Measurements from ENCODE around the gene CDK6. TPM values are rescaled to one million over a fixed set of nuclear protein-coding genes. Genes with fewer than 3 reads are reported as not detected.

Gene CDK6
- total RNA-seq, 2 experiments from 2014 or later: 130 to 138 TPM

- H3K4me3 Mint-ChIP-seq: no peak overlapping the region
- no peaks in the 10 kb centered on the region for H3K9me3 Mint-ChIP-seq
- H3K27me3 Mint-ChIP-seq: no peaks in the 10 kb centered on the region
- H3K36me3 Mint-ChIP-seq (ENCODE audit: low read depth): peaks cover 44% of the 10 kb centered on the region
- intact Hi-C loops (cut with micrococcal nuclease): no loop called here
- H3K4me1 Mint-ChIP-seq (ENCODE audit: low read depth): peaks cover 44% of the 10 kb centered on the region
- CTCF ChIA-PET: interaction anchor here (1.0 to 1.2 kb wide), 3 partner anchors 25 to 177 kb away, joined by 3 to 4 read pairs (median 3); no protein-coding TSS in a partner anchor
- DNase-seq (no peak), ATAC-seq (no peak)
- TF ChIP-seq CTCF (IDR thresholded peaks at IDR 0.05): no peak
- H3K27ac Mint-ChIP-seq: no peak overlapping the region
- POLR2A ChIA-PET: interaction anchor here (0.6 to 1.5 kb wide), 2 partner anchors 10 kb away, joined by 3 to 5 read pairs; no protein-coding TSS in a partner anchor
Measured at GRCh38 chr7:92655346-92655884, 181.0 kb downstream of the CDK6 start.

- no peak for DNase-seq
- TF ChIP-seq CTCF (IDR thresholded peaks at IDR 0.05): no peak
- ChIA-PET POLR2A (interaction anchor here (0.9 to 1.3 kb wide), 3 partner anchors 10 to 14 kb away, joined by 3 to 5 read pairs (median 4); no protein-coding TSS in a partner anchor), CTCF (interaction anchor here (1.7 to 1.9 kb wide), 2 partner anchors 63 to 180 kb away, joined by 4 to 6 read pairs; partner anchors contain the start of gene FAM133B)
- H3K36me3 Mint-ChIP-seq (ENCODE audit: low read depth): peaks cover 30% of the 10 kb centered on the region
- H3K27ac Mint-ChIP-seq: peak overlapping the region; percentile 65
- no peak overlapping the region for H3K4me3 Mint-ChIP-seq
- no peaks in the 10 kb centered on the region for H3K27me3 Mint-ChIP-seq
- intact Hi-C loops (cut with micrococcal nuclease): no loop called here
- no peaks in the 10 kb centered on the region for H3K9me3 Mint-ChIP-seq
- ATAC-seq: no peak
- peaks cover 57% of the 10 kb centered on the region for H3K4me1 Mint-ChIP-seq (ENCODE audit: low read depth)
Measured at GRCh38 chr7:92653136-92653535, 183.2 kb downstream of the CDK6 start.

- peaks cover 63% of the 10 kb centered on the region for H3K4me1 Mint-ChIP-seq (ENCODE audit: low read depth)
Measured at GRCh38 chr7:92652536-92652935, 183.8 kb downstream of the CDK6 start.

GRCh38 chr7:92650391-92650790 lies 186.0 kb downstream of the CDK6 start:
- no peak overlapping the region for H3K4me3 Mint-ChIP-seq
- H3K27ac Mint-ChIP-seq: no peak overlapping the region

More at GRCh38 chr7:92652536-92652935, 183.8 kb downstream of the CDK6 start:
- no peaks in the 10 kb centered on the region for H3K9me3 Mint-ChIP-seq
- intact Hi-C loops (cut with micrococcal nuclease): no loop called here
- POLR2A ChIA-PET: interaction anchor here (0.9 to 1.3 kb wide), 4 partner anchors 10 to 179 kb away, joined by 3 to 5 read pairs (median 4); no protein-coding TSS in a partner anchor
- H3K4me3 Mint-ChIP-seq: no peak overlapping the region
- DNase-seq: no peak
- H3K27me3 Mint-ChIP-seq: no peaks in the 10 kb centered on the region
- ATAC-seq: peak; percentile 45
- peak overlapping the region; percentile 3 for H3K27ac Mint-ChIP-seq
- no peak for TF ChIP-seq CTCF (IDR thresholded peaks at IDR 0.05)
- peaks cover 30% of the 10 kb centered on the region for H3K36me3 Mint-ChIP-seq (ENCODE audit: low read depth)
- CTCF ChIA-PET: interaction anchor here (1.7 to 1.9 kb wide), 2 partner anchors 62 to 180 kb away, joined by 4 to 6 read pairs; partner anchors contain the start of gene FAM133B

More at GRCh38 chr7:92650391-92650790, 186.0 kb downstream of the CDK6 start:
- ATAC-seq (no peak), DNase-seq (no peak)
- TF ChIP-seq CTCF (IDR thresholded peaks at IDR 0.05): no peak
- Mint-ChIP-seq H3K36me3 (ENCODE audit: low read depth) (peaks cover 32% of the 10 kb centered on the region), H3K9me3 (no peaks in the 10 kb centered on the region), H3K4me1 (ENCODE audit: low read depth) (peaks cover 75% of the 10 kb centered on the region), H3K27me3 (no peaks in the 10 kb centered on the region)
- intact Hi-C loops (cut with micrococcal nuclease): no loop called here
- ChIA-PET POLR2A (interaction anchor here (0.9 to 1.0 kb wide), 3 partner anchors 11 to 16 kb away, joined by 3 read pairs; no protein-coding TSS in a partner anchor), CTCF (interaction anchor here (1.4 to 1.9 kb wide), 2 partner anchors 17 to 20 kb away, joined by 4 to 5 read pairs; no protein-coding TSS in a partner anchor)

All from activated CD8-positive, alpha-beta T cell treated with anti-CD3 and anti-CD28 coated beads for 36 hours (primary cell).